Measurements from ENCODE around the gene CHADL.

GRCh38 chr22:41198027-41198580, 42.6 kb downstream of the CHADL start:
- TF ChIP-seq, protein P1, sequence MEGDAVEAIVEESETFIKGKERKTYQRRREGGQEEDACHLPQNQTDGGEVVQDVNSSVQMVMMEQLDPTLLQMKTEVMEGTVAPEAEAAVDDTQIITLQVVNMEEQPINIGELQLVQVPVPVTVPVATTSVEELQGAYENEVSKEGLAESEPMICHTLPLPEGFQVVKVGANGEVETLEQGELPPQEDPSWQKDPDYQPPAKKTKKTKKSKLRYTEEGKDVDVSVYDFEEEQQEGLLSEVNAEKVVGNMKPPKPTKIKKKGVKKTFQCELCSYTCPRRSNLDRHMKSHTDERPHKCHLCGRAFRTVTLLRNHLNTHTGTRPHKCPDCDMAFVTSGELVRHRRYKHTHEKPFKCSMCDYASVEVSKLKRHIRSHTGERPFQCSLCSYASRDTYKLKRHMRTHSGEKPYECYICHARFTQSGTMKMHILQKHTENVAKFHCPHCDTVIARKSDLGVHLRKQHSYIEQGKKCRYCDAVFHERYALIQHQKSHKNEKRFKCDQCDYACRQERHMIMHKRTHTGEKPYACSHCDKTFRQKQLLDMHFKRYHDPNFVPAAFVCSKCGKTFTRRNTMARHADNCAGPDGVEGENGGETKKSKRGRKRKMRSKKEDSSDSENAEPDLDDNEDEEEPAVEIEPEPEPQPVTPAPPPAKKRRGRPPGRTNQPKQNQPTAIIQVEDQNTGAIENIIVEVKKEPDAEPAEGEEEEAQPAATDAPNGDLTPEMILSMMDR (conservative IDR thresholded peaks at IDR 0.05; ENCODE audit: low read depth, low read length), result no peak
- no peak for TF ChIP-seq POLR2A (IDR thresholded peaks at IDR 0.05; ENCODE audit: low read depth, low read length)

Data from IMR-90 (cell line).